HG03064 (cell line): ENCODE measurements around the gene CDK18.

Experiments used
- ATAC-seq: cut with Tn5 transposase; IDR thresholded peaks from one replicate; pipeline ENCODE4 v1.9.1; 2021; ENCODE audit warnings: low read depth; ENCODE audit not compliant: unreplicated experiment

CDK18 gene

GRCh38 chr1:205535096-205535495 is 30.6 kb downstream of the CDK18 start:
- ATAC-seq = no peak

DNA sequence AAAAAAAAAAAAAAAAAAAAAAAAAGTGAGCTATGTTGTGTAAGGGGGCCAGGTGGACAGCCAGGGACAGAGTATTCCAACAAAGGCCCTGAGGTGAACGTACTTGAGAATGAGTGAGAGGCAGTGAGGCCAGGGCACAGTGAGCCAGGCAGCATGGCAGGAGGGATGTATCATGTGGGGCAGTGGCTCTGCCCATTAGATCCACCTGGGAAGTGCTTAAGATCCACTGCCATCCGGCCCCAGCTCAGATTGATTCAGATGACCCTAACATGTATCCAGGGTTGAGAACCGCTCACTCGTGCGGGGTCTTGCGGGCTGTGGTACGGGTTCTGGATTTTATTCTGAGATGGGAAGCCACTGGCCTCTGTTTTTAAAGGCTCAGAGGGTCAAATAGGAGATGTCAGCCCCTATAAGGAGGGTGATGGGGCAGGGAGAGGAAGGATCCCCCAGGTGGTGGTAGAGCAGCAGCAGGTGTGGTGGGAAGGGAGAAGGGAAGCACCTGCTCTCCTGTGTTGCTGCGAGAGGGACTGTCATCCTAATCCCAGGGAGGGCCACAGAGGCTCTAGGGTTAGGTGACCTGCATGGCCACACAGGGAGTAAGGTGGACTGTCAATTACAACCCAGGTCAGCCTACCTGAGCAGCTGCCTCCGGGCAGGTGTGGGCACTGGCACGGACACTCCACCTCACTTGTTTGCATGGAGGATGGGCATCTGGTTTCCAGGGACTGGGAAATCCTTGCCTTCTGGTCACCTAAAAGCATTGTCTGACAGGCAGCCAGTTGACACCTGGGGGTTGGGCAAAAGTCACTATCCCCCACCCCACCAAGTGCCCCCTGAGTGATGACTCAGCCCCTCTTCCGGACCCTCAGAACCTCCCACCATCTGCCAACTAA is 31.6 kb downstream of the CDK18 start:
- no peak for ATAC-seq

DNA sequence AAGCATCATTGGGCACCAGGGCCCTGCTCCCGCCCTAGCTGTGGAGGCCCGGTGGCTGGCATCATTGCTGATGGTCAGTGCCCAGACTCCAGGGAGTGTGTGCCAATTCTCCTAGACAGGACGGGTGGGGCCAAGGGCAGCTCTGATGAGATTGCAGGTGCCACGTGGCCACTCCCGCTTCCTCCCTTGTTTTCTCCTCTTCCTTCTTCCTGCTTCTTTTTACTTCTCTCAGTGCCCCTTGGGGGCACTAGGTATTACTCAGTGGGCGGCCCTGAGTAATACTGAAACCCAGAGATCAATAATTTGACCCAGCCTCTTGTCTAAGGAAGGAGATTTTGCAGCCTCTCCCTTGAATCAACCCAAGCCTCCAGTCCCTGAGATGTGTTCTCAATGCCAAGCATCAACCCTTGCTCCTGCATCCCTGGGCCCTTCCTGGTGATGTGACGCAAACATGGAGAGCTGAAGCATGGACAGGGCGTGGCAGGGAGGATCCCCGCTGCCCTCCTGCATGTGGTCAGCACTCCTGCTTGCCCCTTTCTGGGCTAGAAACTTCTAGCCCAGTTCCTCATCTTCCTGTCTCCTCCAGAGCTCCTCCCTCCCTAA is 32.4 kb downstream of the CDK18 start:
- no peak for ATAC-seq

DNA sequence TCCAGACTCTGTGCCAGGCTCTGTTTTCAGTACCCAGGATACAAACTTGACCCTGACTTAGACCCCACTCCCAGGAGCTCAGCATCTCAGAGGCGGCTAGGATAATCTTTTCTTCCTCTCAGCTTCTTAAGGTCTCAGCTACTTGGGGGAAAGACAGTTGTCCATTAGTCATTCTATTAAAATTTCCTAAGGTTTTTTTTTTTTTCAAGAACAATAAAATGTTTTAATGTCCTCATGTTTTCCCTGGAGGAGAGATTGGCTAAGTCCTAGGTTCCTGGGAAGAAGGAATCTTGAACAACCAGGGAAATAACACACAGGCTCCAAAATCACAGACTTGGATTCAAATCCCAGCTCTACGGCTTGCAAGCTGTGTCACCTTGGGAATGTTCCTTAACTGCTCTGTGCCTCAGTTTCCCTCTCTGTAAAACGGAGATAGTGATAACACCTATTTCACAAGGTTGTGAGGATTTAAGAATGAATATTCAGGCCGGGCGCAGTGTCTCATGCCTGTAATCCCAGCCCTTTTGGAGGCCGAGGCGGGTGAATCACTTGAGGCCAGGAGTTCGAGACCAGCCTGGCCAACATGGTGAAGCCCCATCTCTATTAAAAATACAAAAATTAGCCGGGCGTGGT is 33.0 kb downstream of the CDK18 start:
- ATAC-seq = no peak

- ATAC-seq = no peak
These were observed 33.9 kb downstream of the CDK18 start for GRCh38 chr1:205538235-205538840.

- no peak for ATAC-seq
These were observed 36.9 kb downstream of the CDK18 start for GRCh38 chr1:205541161-205541886.

GRCh38 chr1:205542367-205542766 is 37.9 kb downstream of the CDK18 start:
- no peak for ATAC-seq

DNA sequence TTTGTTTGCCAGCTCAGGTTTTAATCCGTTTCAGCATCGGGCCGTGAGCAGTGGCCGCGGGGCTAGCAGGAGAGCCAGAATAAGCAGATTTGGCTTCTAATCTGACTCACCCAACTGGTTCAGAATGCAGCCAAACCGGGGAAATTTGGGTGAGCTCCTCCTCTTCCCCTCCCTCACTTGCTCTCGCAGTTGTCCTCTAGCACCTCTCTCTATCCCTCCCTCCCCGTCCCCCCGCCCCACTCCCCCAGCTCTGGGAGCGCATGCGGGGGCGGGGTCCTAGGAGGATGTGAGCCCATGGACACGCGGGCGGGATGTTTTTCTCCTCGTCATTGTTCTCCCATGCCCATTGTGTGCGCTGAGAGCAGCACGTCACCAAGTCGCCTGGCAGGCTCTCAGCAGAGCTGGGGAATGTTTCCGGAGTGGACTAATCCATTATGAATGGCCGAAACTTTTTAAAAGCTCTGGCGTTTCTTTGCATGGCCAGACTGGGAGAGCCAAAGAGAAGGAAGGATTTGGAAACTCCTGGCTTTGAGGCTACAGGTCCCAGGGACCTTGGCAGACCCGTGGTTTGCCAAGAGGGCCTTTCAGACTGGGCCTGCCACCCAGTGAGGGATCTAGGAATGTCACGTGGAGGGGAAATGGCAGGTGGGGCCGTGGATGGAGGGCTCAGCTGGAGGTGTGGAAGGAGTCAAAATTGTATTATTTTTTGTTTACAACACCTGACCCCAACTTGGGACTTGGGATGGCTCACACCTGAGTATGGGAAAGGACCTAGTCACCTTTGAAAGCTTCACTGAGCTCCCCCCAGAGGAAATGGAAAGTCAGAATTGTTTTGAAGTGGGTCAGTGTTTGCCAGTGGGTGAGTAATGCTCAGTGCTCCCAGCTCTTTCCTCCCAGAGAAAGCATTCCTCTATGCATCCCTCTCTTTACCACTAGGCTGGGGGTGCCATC is 39.2 kb downstream of the CDK18 start:
- ATAC-seq = no peak

DNA sequence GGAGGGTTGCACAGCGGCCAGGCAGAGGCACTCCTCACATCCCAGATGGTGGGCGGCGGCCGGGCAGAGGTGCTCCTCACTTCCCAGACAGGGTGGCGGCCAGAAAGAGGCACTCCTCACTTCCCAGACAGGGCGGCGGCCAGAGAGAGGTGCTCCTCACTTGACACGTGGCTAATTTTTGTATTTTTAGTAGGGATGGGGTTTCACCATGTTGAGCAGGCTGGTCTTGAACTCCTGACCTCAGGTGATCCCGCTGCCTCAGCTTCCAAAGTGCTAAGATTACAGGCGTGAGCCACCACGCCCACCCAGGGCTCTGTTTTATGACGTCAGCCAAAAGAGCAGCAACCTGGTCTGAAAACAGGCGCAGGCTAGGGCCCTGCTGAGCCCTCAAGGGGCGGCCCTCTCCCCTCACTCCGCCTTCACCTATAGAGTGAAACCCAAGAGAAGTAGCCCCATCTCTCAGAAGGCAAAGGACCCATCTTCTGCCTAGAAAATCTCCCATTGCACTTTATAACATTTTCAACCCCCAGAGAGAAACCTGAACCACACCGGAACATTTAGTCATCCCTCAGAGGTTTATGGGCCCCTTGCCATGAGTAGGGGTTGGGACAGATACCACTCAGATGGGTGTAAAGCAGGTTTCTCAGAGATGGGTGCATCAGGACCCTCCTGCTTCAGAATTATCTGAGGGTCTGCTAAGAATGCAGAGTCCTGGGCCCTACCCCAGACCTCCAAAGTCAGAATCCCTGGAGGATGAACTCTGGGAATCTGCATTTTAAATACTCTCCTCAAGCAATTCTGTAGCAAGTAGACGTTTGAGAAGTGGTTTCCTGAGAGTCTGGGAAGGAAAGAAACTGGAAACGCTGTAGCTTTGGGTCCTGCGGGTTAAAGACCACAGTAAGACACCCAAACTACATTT is 40.8 kb downstream of the CDK18 start:
- no peak for ATAC-seq

DNA sequence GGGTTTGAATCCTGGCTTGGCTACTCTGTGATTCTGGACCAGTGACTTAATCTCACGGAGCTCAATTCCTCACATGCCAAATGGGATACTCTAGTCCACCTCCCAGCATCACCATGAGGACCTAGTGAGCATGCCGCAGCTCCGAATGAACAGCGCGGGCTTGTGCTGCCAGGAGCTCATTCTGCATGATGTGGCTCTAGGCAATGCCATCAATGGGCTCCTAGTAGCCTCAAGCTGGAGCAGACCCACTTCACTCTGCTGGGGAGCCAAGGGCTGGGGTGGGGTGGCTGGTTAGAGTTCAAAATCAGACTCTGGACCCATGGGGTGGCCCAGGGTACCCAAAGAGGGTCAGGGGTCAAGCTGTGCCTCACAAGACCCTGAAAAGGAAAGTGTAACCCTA is 41.5 kb downstream of the CDK18 start:
- ATAC-seq = no peak

GRCh38 chr1:205546541-205546940 is 42.1 kb downstream of the CDK18 start:
- no peak for ATAC-seq

- no peak for ATAC-seq
These were observed 43.7 kb downstream of the CDK18 start for GRCh38 chr1:205547936-205548827.

- ATAC-seq = no peak
These were observed 49.8 kb downstream of the CDK18 start for GRCh38 chr1:205554026-205554811.

- no peak for ATAC-seq
These were observed 57.2 kb downstream of the CDK18 start for GRCh38 chr1:205561501-205562203.

DNA sequence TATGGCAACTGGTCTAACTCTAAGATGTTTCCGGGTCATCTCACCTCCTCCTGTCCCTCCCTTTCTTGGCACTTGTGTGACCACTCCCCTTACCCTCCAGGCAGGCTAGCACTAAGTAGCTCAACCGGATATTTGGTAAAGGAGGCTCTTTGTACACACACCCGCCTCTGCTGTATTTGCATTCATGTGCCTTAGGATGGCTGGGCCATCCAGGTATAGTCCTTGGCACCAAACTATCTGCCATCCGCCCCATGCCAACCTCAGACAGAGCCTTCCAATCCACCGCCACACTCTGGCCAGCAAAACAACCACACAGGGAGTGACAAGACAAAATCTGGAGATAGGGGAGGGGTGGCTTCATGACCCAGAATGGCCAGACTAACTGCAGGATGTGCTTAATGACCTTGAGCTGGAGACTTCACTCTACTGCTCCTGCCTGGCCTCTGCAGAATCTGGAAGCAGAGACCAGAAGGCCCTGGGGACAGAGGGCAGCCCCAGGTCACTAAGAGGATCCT is 59.5 kb downstream of the CDK18 start:
- no peak for ATAC-seq

- no peak for ATAC-seq
These were observed 61.3 kb downstream of the CDK18 start for GRCh38 chr1:205565799-205566198.
